HL-60 (cell line): ENCODE results near the gene DMRTC2.

Experiments used
- SPI1 ChIP-seq: IDR thresholded peaks from 2 replicates; pipeline ENCODE4 v1.6.1; 2012; ENCODE audit warnings: low read depth, mild to moderate bottlenecking, borderline replicate concordance
- TF ChIP-seq, protein P1 (sequence below): IDR thresholded peaks from one replicate; pipeline ENCODE4 v1.5.1; 2011; ENCODE audit warnings: low read length, control low read depth, inconsistent platforms; ENCODE audit not compliant: insufficient read depth

- TF ChIP-seq SPI1 = no peak
- TF ChIP-seq, protein P1, sequence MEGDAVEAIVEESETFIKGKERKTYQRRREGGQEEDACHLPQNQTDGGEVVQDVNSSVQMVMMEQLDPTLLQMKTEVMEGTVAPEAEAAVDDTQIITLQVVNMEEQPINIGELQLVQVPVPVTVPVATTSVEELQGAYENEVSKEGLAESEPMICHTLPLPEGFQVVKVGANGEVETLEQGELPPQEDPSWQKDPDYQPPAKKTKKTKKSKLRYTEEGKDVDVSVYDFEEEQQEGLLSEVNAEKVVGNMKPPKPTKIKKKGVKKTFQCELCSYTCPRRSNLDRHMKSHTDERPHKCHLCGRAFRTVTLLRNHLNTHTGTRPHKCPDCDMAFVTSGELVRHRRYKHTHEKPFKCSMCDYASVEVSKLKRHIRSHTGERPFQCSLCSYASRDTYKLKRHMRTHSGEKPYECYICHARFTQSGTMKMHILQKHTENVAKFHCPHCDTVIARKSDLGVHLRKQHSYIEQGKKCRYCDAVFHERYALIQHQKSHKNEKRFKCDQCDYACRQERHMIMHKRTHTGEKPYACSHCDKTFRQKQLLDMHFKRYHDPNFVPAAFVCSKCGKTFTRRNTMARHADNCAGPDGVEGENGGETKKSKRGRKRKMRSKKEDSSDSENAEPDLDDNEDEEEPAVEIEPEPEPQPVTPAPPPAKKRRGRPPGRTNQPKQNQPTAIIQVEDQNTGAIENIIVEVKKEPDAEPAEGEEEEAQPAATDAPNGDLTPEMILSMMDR = no peak
Measured at GRCh38 chr19:41811981-41812380, 32.9 kb upstream of the DMRTC2 start.
